ENCODE results near the gene SPA17. TPM values are rescaled to one million over a fixed set of nuclear protein-coding genes. Genes with fewer than 3 reads are reported as not detected.

The SPA17 gene
- total and polyA plus RNA-seq, 2 of the 4 experiments (the other 2 are of a cell fraction): 9.9 to 10.6 TPM

DNA sequence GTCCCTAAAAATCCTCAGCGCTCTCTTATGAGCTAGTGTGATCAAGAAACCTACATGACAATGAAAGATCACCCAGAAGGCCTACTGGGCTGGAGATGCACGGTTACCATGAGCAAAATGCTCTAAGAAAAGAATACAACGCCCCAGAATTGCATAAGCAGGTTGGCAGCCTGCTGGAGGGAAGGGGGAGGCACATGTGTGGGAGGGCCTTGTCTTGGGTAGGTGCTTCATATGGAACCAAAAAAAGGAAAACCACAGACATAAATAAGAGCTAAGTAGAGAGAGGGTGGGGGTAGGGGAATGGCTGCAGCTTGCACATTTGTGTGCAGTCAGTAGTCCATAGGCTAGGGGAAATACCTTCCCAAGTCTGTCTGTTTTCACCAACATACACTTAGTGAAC, 3.0 kb upstream of the SPA17 start:
- in situ Hi-C loops (cut with MboI; ENCODE audit: low sequenced_read_pairs): loop anchor here (5.0 to 25.0 kb wide), 2 partner anchors 92 to 742 kb away; partner anchors contain the start of gene ESAM

More for the DNA sequence above, 3.0 kb upstream of the SPA17 start:
- Histone ChIP-seq H2BK5ac (ENCODE audit: low read depth, low read length, poor library complexity, severe bottlenecking) (no peak overlapping the region), H3K4ac (ENCODE audit: low read depth, low read length) (no peak overlapping the region), H2BK15ac (ENCODE audit: low read depth, low read length) (no peak overlapping the region), H3K27ac (ENCODE audit: insufficient read depth, low read length) (no peak overlapping the region), H3K56ac (ENCODE audit: extremely low read depth, insufficient read depth, low read length) (no peak overlapping the region), H3K9ac (ENCODE audit: low read depth, low read length) (no peak overlapping the region), H2AK9ac (replicated peaks; ENCODE audit: low read depth, low read length, poor library complexity) (no peak overlapping the region), H3K4me2 (ENCODE audit: low read depth, low read length) (no peak overlapping the region), H3K9me3 (ENCODE audit: control insufficient read depth, insufficient read depth, low read length) (no peaks in the 10 kb centered on the region), H3K36me3 (ENCODE audit: control insufficient read depth, insufficient read depth, low read length) (no peaks in the 10 kb centered on the region; the same call in 1 of the 2 replicates), H3K27me3 (ENCODE audit: control insufficient read depth, insufficient read depth, low read length) (no peaks in the 10 kb centered on the region), H2BK20ac (ENCODE audit: low read depth, low read length) (no peak overlapping the region), H2BK120ac (ENCODE audit: low read depth, low read length) (no peak overlapping the region), H4K91ac (ENCODE audit: insufficient read depth, low read depth, low read length) (no peak overlapping the region), H3K79me1 (ENCODE audit: low read depth in 1 of 2, low read length in 2 of 2) (peaks cover 10 to 19% of the 10 kb centered on the region in 2 experiments; a peak in 3 of 4 replicates), H4K20me1 (ENCODE audit: insufficient read depth, low read length) (no peaks in the 10 kb centered on the region), H2AK5ac (ENCODE audit: low read depth, low read length) (no peak overlapping the region), H2AFZ (replicated peaks; ENCODE audit: low read length, poor library complexity) (no peak overlapping the region), H3K18ac (ENCODE audit: low read depth, low read length) (no peak overlapping the region), H3K4me1 (ENCODE audit: control insufficient read depth, insufficient read depth, low read length) (peaks cover 5% of the 10 kb centered on the region; the same call in 1 of the 2 replicates), H3K9me1 (ENCODE audit: insufficient read depth, low read length) (peaks cover 4% of the 10 kb centered on the region; the same call in 1 of the 2 replicates), H3K4me3 (ENCODE audit: insufficient read depth, low read depth, low read length) (no peak overlapping the region), H4K5ac (ENCODE audit: low read depth, low read length) (no peak overlapping the region), H4K8ac (ENCODE audit: low read depth in 2 of 2, low read length in 2 of 2) (no peak overlapping the region), H3K14ac (replicated peaks; ENCODE audit: low read depth, low read length) (no peak overlapping the region), H3K23ac (ENCODE audit: low read depth, low read length) (no peak overlapping the region)
- no TSS peak for BruUV-seq (replicated peaks)
- DNase-seq: peak; percentile 9
- no peak for ATAC-seq (ENCODE audit: low read depth)
- CTCF ChIA-PET: interaction anchor here (1.2 kb wide), 1 partner anchor 166 kb away, joined by 4 read pairs; no protein-coding TSS in a partner anchor
- TF ChIP-seq, protein P1, sequence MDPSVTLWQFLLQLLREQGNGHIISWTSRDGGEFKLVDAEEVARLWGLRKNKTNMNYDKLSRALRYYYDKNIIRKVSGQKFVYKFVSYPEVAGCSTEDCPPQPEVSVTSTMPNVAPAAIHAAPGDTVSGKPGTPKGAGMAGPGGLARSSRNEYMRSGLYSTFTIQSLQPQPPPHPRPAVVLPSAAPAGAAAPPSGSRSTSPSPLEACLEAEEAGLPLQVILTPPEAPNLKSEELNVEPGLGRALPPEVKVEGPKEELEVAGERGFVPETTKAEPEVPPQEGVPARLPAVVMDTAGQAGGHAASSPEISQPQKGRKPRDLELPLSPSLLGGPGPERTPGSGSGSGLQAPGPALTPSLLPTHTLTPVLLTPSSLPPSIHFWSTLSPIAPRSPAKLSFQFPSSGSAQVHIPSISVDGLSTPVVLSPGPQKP (IDR thresholded peaks at IDR 0.05; ENCODE audit: borderline replicate concordance, low read depth, low read length): no peak
- TF ChIP-seq RAD21 (IDR thresholded peaks at IDR 0.05; ENCODE audit: low read length): no peak
- TF ChIP-seq CEBPB (IDR thresholded peaks at IDR 0.05; ENCODE audit: low read depth, low read length): no peak
- TF ChIP-seq CHD1 (IDR thresholded peaks at IDR 0.05; ENCODE audit: low read depth, low read length): no peak
- no peak for TF ChIP-seq RCOR1 (IDR thresholded peaks at IDR 0.05; ENCODE audit: insufficient replicate concordance, low read length)
- no peak for TF ChIP-seq RFX5 (IDR thresholded peaks at IDR 0.05; ENCODE audit: low read depth, low read length)
- TF ChIP-seq MAFK (IDR thresholded peaks at IDR 0.05; ENCODE audit: low read depth, low read length): no peak
- TF ChIP-seq BHLHE40 (IDR thresholded peaks at IDR 0.05; ENCODE audit: low read depth, low read length): no peak
- TF ChIP-seq, protein P2, sequence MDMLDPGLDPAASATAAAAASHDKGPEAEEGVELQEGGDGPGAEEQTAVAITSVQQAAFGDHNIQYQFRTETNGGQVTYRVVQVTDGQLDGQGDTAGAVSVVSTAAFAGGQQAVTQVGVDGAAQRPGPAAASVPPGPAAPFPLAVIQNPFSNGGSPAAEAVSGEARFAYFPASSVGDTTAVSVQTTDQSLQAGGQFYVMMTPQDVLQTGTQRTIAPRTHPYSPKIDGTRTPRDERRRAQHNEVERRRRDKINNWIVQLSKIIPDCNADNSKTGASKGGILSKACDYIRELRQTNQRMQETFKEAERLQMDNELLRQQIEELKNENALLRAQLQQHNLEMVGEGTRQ (IDR thresholded peaks at IDR 0.05; ENCODE audit: low read depth, low read length): no peak
- intact Hi-C loops (cut with micrococcal nuclease) (loop anchor here (2.0 to 10.0 kb wide), 2 partner anchors 74 to 196 kb away; no protein-coding TSS in a partner anchor), dilution Hi-C loops (cut with HindIII; ENCODE audit: low sequenced_read_pairs, unreplicated experiment) (no loop called here)
- POLR2A ChIA-PET (ENCODE audit: unreplicated experiment): interaction anchor here (0.6 kb wide), 1 partner anchor 1616 kb away, joined by 5 read pairs; no protein-coding TSS in a partner anchor
- 30% methylated on average over 2 of the region's 3 CpGs; no CpG with 5 or more reads in 1 of the 2 experiments for WGBS, 2 experiments (ENCODE audit: extremely low coverage in 2 of 2, insufficient read length in 1 of 2)
